ENCODE measurements around the gene TMEM92. TPM values are rescaled to one million over a fixed set of nuclear protein-coding genes. Genes with fewer than 3 reads are reported as not detected.

Gene TMEM92
- polyA plus RNA-seq, 1 donor (not counting 4 experiments of a cell fraction or from before 2014, with no cell fraction given): 0.88 TPM

DNA sequence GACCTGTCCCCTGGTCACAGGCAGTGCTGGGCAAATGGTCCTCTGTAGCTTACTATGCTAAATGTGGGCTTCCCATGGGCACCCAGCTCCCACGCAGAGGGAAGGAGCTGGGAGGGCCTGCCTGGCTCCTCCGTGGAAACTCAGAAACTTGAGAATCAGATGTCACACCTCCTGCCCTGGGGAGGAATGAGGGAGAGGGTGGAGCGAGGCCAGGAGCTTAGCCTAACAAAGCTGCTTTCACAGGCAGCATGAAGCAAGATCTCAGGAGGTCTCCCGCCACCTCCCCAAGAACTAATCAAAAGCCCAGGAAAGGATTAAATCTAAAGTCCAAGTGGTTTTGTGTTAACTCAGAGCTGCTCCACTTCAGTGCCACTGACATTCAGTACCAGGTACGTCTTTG, 38.0 kb downstream of the TMEM92 start:
- Histone ChIP-seq H3K4me2 (ENCODE audit: control insufficient read depth, extremely low read depth, insufficient read depth, low read depth, low read length) (no peak overlapping the region), H4K20me1 (ENCODE audit: control insufficient read depth, extremely low read depth, insufficient read depth, low read length) (no peaks in the 10 kb centered on the region), H3K27me3 (ENCODE audit: control insufficient read depth, extremely low read depth, insufficient read depth, low read length) (no peaks in the 10 kb centered on the region), H3K79me2 (ENCODE audit: control insufficient read depth, insufficient read depth, low read length) (no peaks in the 10 kb centered on the region), H3K4me1 (ENCODE audit: control insufficient read depth, extremely low read depth, insufficient read depth, low read length) (peaks cover 21% of the 10 kb centered on the region), H3K36me3 (ENCODE audit: control insufficient read depth in 2 of 2, extremely low read depth in 1 of 2, insufficient read depth in 2 of 2, low read length in 2 of 2) (no peaks in the 10 kb centered on the region), H3K9ac (ENCODE audit: control insufficient read depth, extremely low read depth, insufficient read depth, low read length) (no peak overlapping the region), H3K9me1 (ENCODE audit: control insufficient read depth, extremely low read depth, insufficient read depth, low read length) (no peaks in the 10 kb centered on the region), H3K27ac (ENCODE audit: control insufficient read depth, insufficient read depth, low read length) (no peak overlapping the region), H2AFZ (ENCODE audit: control insufficient read depth, low read length) (no peak overlapping the region), H3K4me3 (ENCODE audit: control insufficient read depth in 2 of 3, extremely low read depth in 1 of 3, insufficient read depth in 2 of 3, low read depth in 1 of 3, low read length in 3 of 3) (no peak overlapping the region), H3K9me3 (ENCODE audit: control insufficient read depth, low read depth, low read length) (no peaks in the 10 kb centered on the region)
- dilution Hi-C loops (cut with MboI; ENCODE audit: extremely low pct_ligation_motif_present, low sequenced_read_pairs): no loop called here
- no peak for FAIRE-seq
- DNase-seq (ENCODE audit: low read depth, low spot score): no peak
- TF ChIP-seq CTCF (optimal IDR thresholded peaks at IDR 0.05 in 1 of 3, IDR thresholded peaks at IDR 0.05 in 1 of 3, conservative IDR thresholded peaks at IDR 0.05 in 1 of 3; ENCODE audit: extremely low read depth in 1 of 3, insufficient read depth in 2 of 3, low read length in 3 of 3) (no peak), EZH2 (IDR thresholded peaks at IDR 0.05; ENCODE audit: low read length) (no peak)

- dilution Hi-C loops (cut with MboI; ENCODE audit: extremely low pct_ligation_motif_present, low sequenced_read_pairs): no loop called here
- FAIRE-seq: no peak
- no peak for DNase-seq (ENCODE audit: low read depth, low spot score)
- no peak for TF ChIP-seq CTCF (optimal IDR thresholded peaks at IDR 0.05 in 1 of 3, IDR thresholded peaks at IDR 0.05 in 1 of 3, conservative IDR thresholded peaks at IDR 0.05 in 1 of 3; ENCODE audit: extremely low read depth in 1 of 3, insufficient read depth in 2 of 3, low read length in 3 of 3)
- no peak for TF ChIP-seq EZH2 (IDR thresholded peaks at IDR 0.05; ENCODE audit: low read length)
- H3K9me3 ChIP-seq (ENCODE audit: control insufficient read depth, low read depth, low read length): no peaks in the 10 kb centered on the region
- no peaks in the 10 kb centered on the region for H3K36me3 ChIP-seq (ENCODE audit: control insufficient read depth in 2 of 2, extremely low read depth in 1 of 2, insufficient read depth in 2 of 2, low read length in 2 of 2)
- H2AFZ ChIP-seq (ENCODE audit: control insufficient read depth, low read length): no peak overlapping the region
- H4K20me1 ChIP-seq (ENCODE audit: control insufficient read depth, extremely low read depth, insufficient read depth, low read length): no peaks in the 10 kb centered on the region
- H3K27ac ChIP-seq (ENCODE audit: control insufficient read depth, insufficient read depth, low read length): no peak overlapping the region
- H3K79me2 ChIP-seq (ENCODE audit: control insufficient read depth, insufficient read depth, low read length): no peaks in the 10 kb centered on the region
- peaks cover 42% of the 10 kb centered on the region for H3K4me1 ChIP-seq (ENCODE audit: control insufficient read depth, extremely low read depth, insufficient read depth, low read length)
- no peak overlapping the region for H3K4me2 ChIP-seq (ENCODE audit: control insufficient read depth, extremely low read depth, insufficient read depth, low read depth, low read length)
- peaks cover 3% of the 10 kb centered on the region for H3K9me1 ChIP-seq (ENCODE audit: control insufficient read depth, extremely low read depth, insufficient read depth, low read length)
- no peak overlapping the region for H3K9ac ChIP-seq (ENCODE audit: control insufficient read depth, extremely low read depth, insufficient read depth, low read length)
- no peak overlapping the region for H3K4me3 ChIP-seq (ENCODE audit: control insufficient read depth in 2 of 3, extremely low read depth in 1 of 3, insufficient read depth in 2 of 3, low read depth in 1 of 3, low read length in 3 of 3)
- no peaks in the 10 kb centered on the region for H3K27me3 ChIP-seq (ENCODE audit: control insufficient read depth, extremely low read depth, insufficient read depth, low read length)
Observed at GRCh38 chr17:50314456-50315011, 40.3 kb downstream of the TMEM92 start.

Measured in keratinocyte (primary cell).